Endothelial cell of umbilical vein (primary cell): Measurements from ENCODE around the gene SLC35G6. TPM values are rescaled to one million over a fixed set of nuclear protein-coding genes. Genes with fewer than 3 reads are reported as not detected.
"Not testable (repeated sequence)": the region's sequence is repeated elsewhere in the genome, so short reads cannot be mapped to it uniquely, and the experiment has no call there.

Experiments
- BruUV-seq: library from RNA; stranded (reverse); fragments of 400-500 nt; replicated peaks from 2 replicates; lab custom pipeline; 2021; lab: Mats Ljungman, UMichigan
- CTCF ChIA-PET: fragments of 300-600, 350-600 bp; sonication (Branson Sonifier 250); formaldehyde crosslinking; loops from one replicate; lab custom pipeline; 2021; ENCODE audit warnings: antibody characterized with exemption, inconsistent platforms; lab: Charles Lee
- POLR2A ChIA-PET: fragments of 300-600, 350-600 bp; sonication (Branson Sonifier 250); formaldehyde crosslinking; loops from one replicate; lab custom pipeline; 2021; ENCODE audit warnings: antibody characterized with exemption, inconsistent platforms; lab: Charles Lee
- DNase-seq: peaks from one replicate; pipeline ENCODE4 v3.0.0-alpha.2; 2011; ENCODE audit warnings: low read depth, low spot score
- FAIRE-seq: peaks from 2 replicates; lab custom pipeline; 2011; peaks lifted over from hg19 to GRCh38; lab: Jason Lieb, UNC
- H2AFZ ChIP-seq: 2 replicates; pipeline ENCODE4 v1.6.0; 2012; ENCODE audit warnings: low read depth, low read length, control low read depth, inconsistent platforms
- H3K27ac ChIP-seq: 2 replicates; pipeline ENCODE4 v1.5.1; 2011; ENCODE audit warnings: low read depth, mild to moderate bottlenecking, control low read depth, low read length, moderate library complexity; ENCODE audit not compliant: insufficient read depth
- H3K27me3 ChIP-seq, 2 experiments: 2 replicates each; pipeline versions ENCODE4 v1.6.0 to v1.6.1; 2011; ENCODE audit warnings: low read length in 2 of 2, mixed read lengths in 1 of 2; ENCODE audit not compliant: control insufficient read depth in 2 of 2, insufficient read depth in 2 of 2
- H3K36me3 ChIP-seq, 2 experiments: 2 replicates in 1 of 2; 3 replicates in 1 of 2; pipeline ENCODE4 v1.5.1; 2011; ENCODE audit warnings: low read length in 2 of 2, mild to moderate bottlenecking in 1 of 2, moderate library complexity in 1 of 2; ENCODE audit not compliant: control insufficient read depth in 2 of 2, insufficient read depth in 2 of 2; ENCODE audit errors: extremely low read depth in 1 of 2
- H3K4me1 ChIP-seq: 3 replicates; pipeline ENCODE4 v1.5.1; 2011; ENCODE audit warnings: mild to moderate bottlenecking, low read length; ENCODE audit not compliant: control insufficient read depth, insufficient read depth; ENCODE audit errors: extremely low read depth
- H3K4me2 ChIP-seq: 2 replicates; pipeline ENCODE4 v1.6.1; 2011; ENCODE audit warnings: low read length, control low read depth, mixed read lengths; ENCODE audit not compliant: insufficient read depth
- H3K4me3 ChIP-seq, 3 experiments: fragments of 200-600 bp in 1 of 3; sonication (generic), shearing (Covaris generic) in 1 of 3; replicated peaks in 1 of 3; 2 replicates each; pipeline ENCODE4 v1.5.1; 2011 to 2016; ENCODE audit warnings: control low read depth in 3 of 3, low read length in 3 of 3, mild to moderate bottlenecking in 2 of 3, inconsistent platforms in 1 of 3, low read depth in 1 of 3, moderate library complexity in 1 of 3; ENCODE audit not compliant: insufficient read depth in 1 of 3
- H3K79me2 ChIP-seq: 2 replicates; pipeline ENCODE4 v1.6.0; 2012; ENCODE audit warnings: low read length, inconsistent platforms; ENCODE audit not compliant: control insufficient read depth, insufficient read depth
- H3K9ac ChIP-seq: replicated peaks from 2 replicates; pipeline ENCODE3; 2011; ENCODE audit warnings: low read length, control low read depth; ENCODE audit not compliant: insufficient read depth; ENCODE audit errors: extremely low read depth
- H3K9me1 ChIP-seq: replicated peaks from 3 replicates; pipeline ENCODE4 v1.6.0; 2011; ENCODE audit warnings: mild to moderate bottlenecking, low read length; ENCODE audit not compliant: control insufficient read depth, insufficient read depth; ENCODE audit errors: extremely low read depth
- H3K9me3 ChIP-seq: replicated peaks from 2 replicates; pipeline ENCODE4 v1.5.1; 2012; ENCODE audit warnings: low read length, inconsistent platforms; ENCODE audit not compliant: control insufficient read depth, insufficient read depth
- H4K20me1 ChIP-seq: replicated peaks from 2 replicates; pipeline ENCODE3; 2011; ENCODE audit warnings: mild to moderate bottlenecking, low read length; ENCODE audit not compliant: control insufficient read depth, insufficient read depth; ENCODE audit errors: extremely low read depth
- EZH2 ChIP-seq: IDR thresholded peaks from 2 replicates; pipeline ENCODE4 v1.6.1; 2012; ENCODE audit warnings: borderline replicate concordance, low read depth, mild to moderate bottlenecking, moderate library complexity, low read length, inconsistent platforms; ENCODE audit not compliant: severe bottlenecking
- FOS ChIP-seq: IDR thresholded peaks from 2 replicates; pipeline ENCODE4 v1.6.1; 2011; ENCODE audit warnings: mild to moderate bottlenecking, low read length, moderate library complexity, borderline replicate concordance; ENCODE audit not compliant: insufficient read depth
- GATA2 ChIP-seq: IDR thresholded peaks from 2 replicates; pipeline ENCODE4 v1.7.0; 2011; ENCODE audit warnings: low read depth, mild to moderate bottlenecking, moderate library complexity, mixed read lengths, low read length; ENCODE audit not compliant: insufficient read length, insufficient read depth
- JUN ChIP-seq: IDR thresholded peaks from 2 replicates; pipeline ENCODE4 v1.6.1; 2011; ENCODE audit warnings: borderline replicate concordance, low read depth; ENCODE audit not compliant: insufficient read length, insufficient read depth
- MAX ChIP-seq: IDR thresholded peaks from 2 replicates; pipeline ENCODE4 v1.6.1; 2011; ENCODE audit not compliant: insufficient read depth, insufficient read length
- MYC ChIP-seq: IDR thresholded peaks from one replicate; pipeline ENCODE4 v1.6.1; 2011; ENCODE audit warnings: mild to moderate bottlenecking, low read depth, low read length
- POLR2A ChIP-seq: IDR thresholded peaks from 2 replicates; pipeline ENCODE4 v1.6.1; 2012; ENCODE audit warnings: low read depth, mild to moderate bottlenecking, control low read depth, low read length
- POLR2AphosphoS5 ChIP-seq: IDR thresholded peaks from 2 replicates; pipeline ENCODE4 v1.6.1; 2012; ENCODE audit warnings: low read depth, mild to moderate bottlenecking, control low read depth, low read length, moderate library complexity; ENCODE audit not compliant: insufficient read depth
- dilution Hi-C: fragments of 300-500 bp; cut with MboI; formaldehyde crosslinking; loops from one replicate; pipeline ENCODE4 v1.15.0; 2019; ENCODE audit warnings: low sequenced_read_pairs; ENCODE audit not compliant: extremely low pct_ligation_motif_present
- intact Hi-C: fragments of 100-400 bp; cut with micrococcal nuclease; formaldehyde crosslinking; loops from one replicate; pipeline ENCODE4 v1.10.0; 2022
- polyA plus RNA-seq, 4 experiments: library from polyadenylated mRNA; depleted of rRNA in 3 of 4; stranded (reverse) in 3 of 4; unstranded in 1 of 4; fragments of >200 nt; gene quantifications; 2 replicates each; pipeline versions ENCODE4 v1.2.1 to v1.2.3, GENCODE V29; 2011 to 2012; ENCODE audit warnings: missing spikeins in 1 of 4
- total RNA-seq: library from RNA; stranded (reverse); gene quantifications from 2 replicates; pipeline ENCODE4 v1.2.3, GENCODE V29; 2021
- TF ChIP-seq, protein P1 (sequence below), 2 donors: IDR thresholded peaks; 1 replicate in 1 of 2; 2 replicates in 1 of 2; pipeline ENCODE4 v1.5.1; 2011; ENCODE audit warnings: low read length in 2 of 2, mild to moderate bottlenecking in 2 of 2, moderate library complexity in 2 of 2, control low read depth in 1 of 2, inconsistent platforms in 1 of 2, low read depth in 1 of 2; ENCODE audit not compliant: insufficient read depth in 1 of 2; ENCODE audit errors: extremely low read depth in 1 of 2

Gene SLC35G6
- total and polyA plus RNA-seq, 2 donors (not counting 3 experiments of a cell fraction or from before 2014, with no cell fraction given) = not detected

- BruUV-seq = no TSS peak
- dilution Hi-C loops = no loop called here
- Histone ChIP-seq H3K79me2 (peaks cover 27% of the 10 kb centered on the region), H3K9ac (no peak overlapping the region), H4K20me1 (no peaks in the 10 kb centered on the region), H2AFZ (no peak overlapping the region), H3K27ac (no peak overlapping the region), H3K4me2 (no peak overlapping the region), H3K9me1 (no peaks in the 10 kb centered on the region), H3K36me3 (peaks cover 0 to 6% of the 10 kb centered on the region in 2 experiments), H3K9me3 (no peaks in the 10 kb centered on the region), H3K4me3 (no peak overlapping the region), H3K27me3 (no peaks in the 10 kb centered on the region), H3K4me1 (no peaks in the 10 kb centered on the region)
- intact Hi-C loops = no loop called here
- CTCF ChIA-PET = interaction anchor here (1.1 to 1.5 kb wide), 2 partner anchors 9 to 92 kb away, joined by 3 to 4 read pairs; no protein-coding TSS in a partner anchor
- POLR2A ChIA-PET = no interaction called here
- no peak for FAIRE-seq
- no peak for TF ChIP-seq MAX
- no peak for TF ChIP-seq POLR2A
- TF ChIP-seq, protein P1, sequence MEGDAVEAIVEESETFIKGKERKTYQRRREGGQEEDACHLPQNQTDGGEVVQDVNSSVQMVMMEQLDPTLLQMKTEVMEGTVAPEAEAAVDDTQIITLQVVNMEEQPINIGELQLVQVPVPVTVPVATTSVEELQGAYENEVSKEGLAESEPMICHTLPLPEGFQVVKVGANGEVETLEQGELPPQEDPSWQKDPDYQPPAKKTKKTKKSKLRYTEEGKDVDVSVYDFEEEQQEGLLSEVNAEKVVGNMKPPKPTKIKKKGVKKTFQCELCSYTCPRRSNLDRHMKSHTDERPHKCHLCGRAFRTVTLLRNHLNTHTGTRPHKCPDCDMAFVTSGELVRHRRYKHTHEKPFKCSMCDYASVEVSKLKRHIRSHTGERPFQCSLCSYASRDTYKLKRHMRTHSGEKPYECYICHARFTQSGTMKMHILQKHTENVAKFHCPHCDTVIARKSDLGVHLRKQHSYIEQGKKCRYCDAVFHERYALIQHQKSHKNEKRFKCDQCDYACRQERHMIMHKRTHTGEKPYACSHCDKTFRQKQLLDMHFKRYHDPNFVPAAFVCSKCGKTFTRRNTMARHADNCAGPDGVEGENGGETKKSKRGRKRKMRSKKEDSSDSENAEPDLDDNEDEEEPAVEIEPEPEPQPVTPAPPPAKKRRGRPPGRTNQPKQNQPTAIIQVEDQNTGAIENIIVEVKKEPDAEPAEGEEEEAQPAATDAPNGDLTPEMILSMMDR (IDR thresholded peaks at IDR 0.05; ENCODE audit: extremely low read depth in 1 of 2, insufficient read depth in 1 of 2, low read depth in 1 of 2, low read length in 2 of 2) = no peak
- no peak for TF ChIP-seq MYC
- TF ChIP-seq EZH2 = no peak
- TF ChIP-seq FOS = no peak
- TF ChIP-seq POLR2AphosphoS5 = no peak
- TF ChIP-seq JUN = no peak
- no peak for TF ChIP-seq GATA2
- no peak for DNase-seq
Measured at GRCh38 chr17:7468804-7469389, 12.3 kb upstream of the SLC35G6 start.

DNA sequence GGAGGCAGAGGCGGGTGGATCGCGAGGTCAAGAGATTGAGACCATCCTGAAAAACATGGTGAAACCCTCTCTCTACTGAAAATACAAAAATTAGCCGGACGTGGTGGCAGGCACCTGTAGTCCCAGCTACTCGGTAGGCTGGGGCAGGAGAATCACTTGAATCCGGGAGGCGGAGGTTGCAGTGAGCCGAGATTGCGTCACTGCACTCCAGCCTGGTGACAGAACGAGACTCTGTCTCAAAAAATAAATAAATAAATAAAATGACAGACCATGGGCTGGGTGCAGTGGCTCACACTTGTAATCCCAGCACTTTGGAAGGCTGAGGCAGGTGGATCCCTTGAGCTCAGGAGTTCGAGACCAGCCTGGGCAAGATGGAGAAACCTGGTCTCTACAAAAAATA lies 11.4 kb upstream of the SLC35G6 start:
- H3K27me3 ChIP-seq, H3K27ac ChIP-seq, H3K9me3 ChIP-seq, H3K4me1 ChIP-seq, H3K4me2 ChIP-seq, H3K4me3 ChIP-seq, FAIRE-seq, H3K36me3 ChIP-seq, DNase-seq, H2AFZ ChIP-seq, H3K9me1 ChIP-seq, BruUV-seq, H3K9ac ChIP-seq, dilution Hi-C loops, CTCF ChIA-PET, H4K20me1 ChIP-seq, intact Hi-C loops: not testable (repeated sequence)
- POLR2A ChIA-PET = interaction anchor here (0.7 to 1.6 kb wide), 2 partner anchors 14 to 34 kb away, joined by 3 to 4 read pairs; partner anchors contain the start of genes POLR2A and TMEM102
- H3K79me2 ChIP-seq = peaks cover 36% of the 10 kb centered on the region
